ENCODE results near the gene ZNF292. TPM values are rescaled to one million over a fixed set of nuclear protein-coding genes. Genes with fewer than 3 reads are reported as not detected.
"Not testable (repeated sequence)": the region's sequence is repeated elsewhere in the genome, so short reads cannot be mapped to it uniquely, and the experiment has no call there.

Gene ZNF292
- total RNA-seq, 2 donors from 2014 or later = 31.5 to 46.8 TPM

- DNase-seq (ENCODE audit: low spot score) (peak; percentile 15), ATAC-seq (ENCODE audit: insufficient number of reproducible peaks, low FRiP score, low read depth) (peak; percentile 17)
- Histone ChIP-seq H3K27ac (peak overlapping the region; percentile 93 to 94), H3K9me3 (no peaks in the 10 kb centered on the region), H3K4me1 (ENCODE audit: control insufficient read depth in 1 of 2, low read depth in 2 of 2) (peaks cover 18 to 29% of the 10 kb centered on the region in 2 donors), H3K27me3 (replicated peaks; ENCODE audit: insufficient read depth) (no peaks in the 10 kb centered on the region), H3K4me3 (peak overlapping the region; percentile 79), H3K36me3 (no peaks in the 10 kb centered on the region)
- TF ChIP-seq, protein P1, sequence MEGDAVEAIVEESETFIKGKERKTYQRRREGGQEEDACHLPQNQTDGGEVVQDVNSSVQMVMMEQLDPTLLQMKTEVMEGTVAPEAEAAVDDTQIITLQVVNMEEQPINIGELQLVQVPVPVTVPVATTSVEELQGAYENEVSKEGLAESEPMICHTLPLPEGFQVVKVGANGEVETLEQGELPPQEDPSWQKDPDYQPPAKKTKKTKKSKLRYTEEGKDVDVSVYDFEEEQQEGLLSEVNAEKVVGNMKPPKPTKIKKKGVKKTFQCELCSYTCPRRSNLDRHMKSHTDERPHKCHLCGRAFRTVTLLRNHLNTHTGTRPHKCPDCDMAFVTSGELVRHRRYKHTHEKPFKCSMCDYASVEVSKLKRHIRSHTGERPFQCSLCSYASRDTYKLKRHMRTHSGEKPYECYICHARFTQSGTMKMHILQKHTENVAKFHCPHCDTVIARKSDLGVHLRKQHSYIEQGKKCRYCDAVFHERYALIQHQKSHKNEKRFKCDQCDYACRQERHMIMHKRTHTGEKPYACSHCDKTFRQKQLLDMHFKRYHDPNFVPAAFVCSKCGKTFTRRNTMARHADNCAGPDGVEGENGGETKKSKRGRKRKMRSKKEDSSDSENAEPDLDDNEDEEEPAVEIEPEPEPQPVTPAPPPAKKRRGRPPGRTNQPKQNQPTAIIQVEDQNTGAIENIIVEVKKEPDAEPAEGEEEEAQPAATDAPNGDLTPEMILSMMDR (IDR thresholded peaks at IDR 0.05) = no peak
Observed at GRCh38 chr6:87151781-87152525, 3.4 kb upstream of the ZNF292 start.

GRCh38 chr6:87152526-87152955, 2.8 kb upstream of the ZNF292 start:
- peak overlapping the region; percentile 93 to 94 for H3K27ac ChIP-seq
- H3K4me1 ChIP-seq (ENCODE audit: control insufficient read depth in 1 of 2, low read depth in 2 of 2) = peaks cover 21 to 32% of the 10 kb centered on the region in 2 donors
- peak overlapping the region; percentile 79 for H3K4me3 ChIP-seq
- H3K9me3 ChIP-seq = no peaks in the 10 kb centered on the region
- TF ChIP-seq, protein P1 (IDR thresholded peaks at IDR 0.05) = no peak
- DNase-seq (ENCODE audit: low spot score) (no peak), ATAC-seq (ENCODE audit: insufficient number of reproducible peaks, low FRiP score, low read depth) (no peak)
- no peaks in the 10 kb centered on the region for H3K27me3 ChIP-seq (replicated peaks; ENCODE audit: insufficient read depth)
- no peaks in the 10 kb centered on the region for H3K36me3 ChIP-seq

- peak; percentile 52 for ATAC-seq (ENCODE audit: insufficient number of reproducible peaks, low FRiP score, low read depth)
- H3K36me3 ChIP-seq = no peaks in the 10 kb centered on the region
- TF ChIP-seq, protein P1 (IDR thresholded peaks at IDR 0.05) = no peak
- H3K27ac ChIP-seq = peak overlapping the region; percentile 87 to 92
- DNase-seq (ENCODE audit: low spot score) = no peak
- H3K9me3 ChIP-seq = no peaks in the 10 kb centered on the region
- peaks cover 21 to 32% of the 10 kb centered on the region in 2 donors for H3K4me1 ChIP-seq (ENCODE audit: control insufficient read depth in 1 of 2, low read depth in 2 of 2)
- peak overlapping the region; percentile 93 for H3K4me3 ChIP-seq
- no peaks in the 10 kb centered on the region for H3K27me3 ChIP-seq (replicated peaks; ENCODE audit: insufficient read depth)
Observed at GRCh38 chr6:87154641-87154992, 748 bp upstream of the ZNF292 start.

GRCh38 chr6:87155842-87156815, 764 bp downstream of the ZNF292 start:
- no peak for DNase-seq (ENCODE audit: low spot score)
- TF ChIP-seq, protein P1 (IDR thresholded peaks at IDR 0.05) = no peak
- Histone ChIP-seq H3K27me3 (replicated peaks; ENCODE audit: insufficient read depth) (no peaks in the 10 kb centered on the region), H3K9me3 (no peaks in the 10 kb centered on the region), H3K4me3 (peak overlapping the region; percentile 93), H3K36me3 (no peaks in the 10 kb centered on the region), H3K4me1 (ENCODE audit: control insufficient read depth in 1 of 2, low read depth in 2 of 2) (peaks cover 25 to 40% of the 10 kb centered on the region in 2 donors), H3K27ac (peak overlapping the region; percentile 87 to 92)
- ATAC-seq (ENCODE audit: insufficient number of reproducible peaks, low FRiP score, low read depth) = no peak

GRCh38 chr6:87157596-87157995, 2.2 kb downstream of the ZNF292 start:
- ATAC-seq (ENCODE audit: insufficient number of reproducible peaks, low FRiP score, low read depth); H3K27ac ChIP-seq; H3K27me3 ChIP-seq (replicated peaks; ENCODE audit: insufficient read depth): not testable (repeated sequence)

More at GRCh38 chr6:87157596-87157995, 2.2 kb downstream of the ZNF292 start:
- not testable (repeated sequence) for H3K4me3 ChIP-seq; H3K36me3 ChIP-seq; DNase-seq (ENCODE audit: low spot score); H3K9me3 ChIP-seq
- peaks cover 23 to 48% of the 10 kb centered on the region in 2 donors for H3K4me1 ChIP-seq (ENCODE audit: control insufficient read depth in 1 of 2, low read depth in 2 of 2)

Data from thoracic aorta (tissue), 2 donors.